GM08714 (cell line): Measurements from ENCODE around the gene OLIG2.

ENCODE experiments used
- H3K4me3 ChIP-seq: fragments of 200-500 bp; sonication (Bioruptor generic); 2 replicates; pipeline ENCODE4 v1.5.1; 2014; ENCODE audit warnings: mild to moderate bottlenecking, low read length, inconsistent platforms
- ZNF274 ChIP-seq: IDR thresholded peaks from 2 replicates; pipeline ENCODE4 v1.6.1; 2012; ENCODE audit warnings: mild to moderate bottlenecking, low read depth, low read length

Gene OLIG2

DNA sequence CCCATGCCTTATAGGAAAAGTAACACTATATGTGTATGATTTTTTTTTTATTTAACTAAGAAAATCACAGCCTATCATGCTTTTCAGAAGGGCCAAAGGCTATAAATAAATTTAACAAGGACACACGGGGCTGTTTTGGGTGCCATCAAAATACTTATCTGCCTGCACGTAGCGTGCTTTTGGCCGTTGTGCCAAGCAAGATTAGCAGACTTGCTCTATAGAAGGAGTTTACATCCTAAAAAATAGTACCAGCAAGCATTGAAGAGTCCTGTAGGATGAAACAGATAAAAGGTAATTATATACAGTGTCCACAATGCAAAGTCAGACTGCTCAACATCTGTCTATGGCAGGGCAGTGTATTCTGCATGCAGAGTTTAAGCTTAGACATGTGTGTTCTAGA is 47.9 kb downstream of the OLIG2 start:
- no peak for TF ChIP-seq ZNF274
- no peak overlapping the region for H3K4me3 ChIP-seq

DNA sequence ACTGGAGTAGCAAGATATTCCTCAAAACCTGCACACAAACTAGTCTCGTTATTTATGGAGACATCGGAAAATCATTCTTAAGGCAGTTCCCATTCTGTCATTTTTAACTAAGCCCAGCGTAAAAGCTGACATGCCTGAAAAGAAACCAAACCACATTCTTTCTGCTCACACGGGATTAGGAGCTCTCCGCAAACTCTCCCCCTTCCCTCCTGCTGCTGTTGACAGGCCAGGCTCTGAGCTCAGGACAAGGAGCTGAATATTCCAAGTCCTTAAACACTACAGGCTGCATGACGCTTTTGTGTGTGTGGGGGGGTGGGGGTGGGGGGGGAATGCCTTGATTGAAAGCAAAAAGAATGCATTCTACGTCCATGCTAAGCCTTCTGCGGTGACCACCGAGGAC is 49.4 kb downstream of the OLIG2 start:
- H3K4me3 ChIP-seq, result no peak overlapping the region
- TF ChIP-seq ZNF274, result no peak

DNA sequence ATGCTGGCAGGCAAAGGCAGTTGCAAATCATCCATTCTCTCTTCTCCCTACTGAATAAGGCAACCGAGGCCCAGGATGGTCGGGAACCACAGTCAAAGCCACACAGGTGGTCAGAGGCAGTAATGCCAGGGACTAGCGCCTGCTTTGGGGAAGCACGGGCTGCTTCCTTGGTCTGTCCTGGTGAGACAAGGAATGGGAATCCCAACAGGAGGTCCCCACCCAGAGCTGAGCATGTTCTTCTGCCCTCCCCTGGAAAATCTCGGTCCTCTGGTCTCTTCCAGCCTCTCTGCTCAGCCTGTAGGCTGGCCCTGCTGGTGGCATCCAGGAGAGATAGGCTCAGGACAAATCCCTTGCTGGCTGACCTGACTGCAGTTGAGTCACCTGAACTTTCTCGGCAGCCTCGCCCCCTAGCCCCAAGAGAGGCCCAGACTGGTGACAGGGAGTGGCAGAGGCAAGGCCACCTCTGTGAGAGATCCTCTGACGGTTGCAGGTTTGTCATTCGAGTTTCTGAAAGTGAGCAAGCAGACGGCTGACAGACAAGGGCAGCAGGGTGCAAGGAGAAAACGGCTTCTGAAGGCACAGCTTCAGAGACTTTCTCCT is 50.0 kb downstream of the OLIG2 start:
- H3K4me3 ChIP-seq, result no peak overlapping the region
- no peak for TF ChIP-seq ZNF274

DNA sequence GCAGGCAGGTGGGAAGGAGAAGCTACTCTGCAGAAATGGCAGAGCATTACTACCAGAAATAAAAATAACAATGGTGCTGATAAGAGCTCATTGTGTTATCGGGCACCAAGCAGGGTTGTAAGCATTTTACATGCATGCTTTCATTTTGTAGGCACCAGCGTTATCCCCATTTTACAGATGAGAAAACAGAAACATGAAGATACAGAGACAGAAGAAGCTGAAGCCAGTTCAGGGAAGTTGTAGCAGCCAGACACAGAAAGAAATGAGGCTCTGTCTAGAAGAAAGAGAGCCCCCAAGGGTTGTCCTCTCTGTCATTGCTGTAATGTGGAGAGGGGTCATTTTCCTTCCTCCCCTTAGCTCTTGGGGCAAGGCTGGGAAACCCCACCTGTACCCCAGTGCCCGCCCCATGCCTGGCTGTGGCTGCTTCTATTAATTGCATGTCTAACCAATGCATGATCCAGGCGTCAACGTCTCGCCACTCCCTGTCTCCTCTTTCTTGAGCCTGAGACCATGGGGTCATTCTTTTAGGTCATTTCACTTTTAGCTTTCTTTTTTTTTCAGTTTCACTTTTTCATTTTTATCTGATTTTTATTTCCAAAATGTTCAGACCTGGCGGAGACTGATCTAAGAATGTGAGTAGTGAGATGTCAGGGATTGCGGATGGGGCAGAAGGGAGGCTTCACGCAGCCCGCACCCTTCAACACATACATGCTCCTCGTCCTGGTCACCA is 51.0 kb downstream of the OLIG2 start:
- H3K4me3 ChIP-seq, result no peak overlapping the region
- TF ChIP-seq ZNF274, result no peak
